Loucy (cell line): ENCODE results near the gene SNCA.

Experiments used
- H2AFZ ChIP-seq: fragments of 200-600 bp; sonication (generic); 2 replicates; pipeline ENCODE4 v1.6.0; 2016; ENCODE audit warnings: antibody characterized with exemption, mild to moderate bottlenecking, low read length, moderate library complexity
- H3F3A ChIP-seq: fragments of 200-600 bp; 2 replicates; pipeline ENCODE4 v1.6.0; 2016; ENCODE audit warnings: antibody characterized with exemption, low read depth, mild to moderate bottlenecking
- H3K27me3 ChIP-seq: fragments of 200-600 bp; sonication (generic); 2 replicates; pipeline ENCODE4 v1.6.1; 2014; ENCODE audit warnings: low read length, mild to moderate bottlenecking; ENCODE audit not compliant: insufficient read depth, poor library complexity, severe bottlenecking
- H3K36me3 ChIP-seq: fragments of 200-600 bp; sonication (generic); 2 replicates; pipeline ENCODE4 v1.6.1; 2016; ENCODE audit warnings: low read length; ENCODE audit not compliant: insufficient read depth
- H3K4me1 ChIP-seq: fragments of 200-600 bp; sonication (generic); 2 replicates; pipeline ENCODE4 v1.5.1; 2014; ENCODE audit warnings: low read length, mild to moderate bottlenecking; ENCODE audit not compliant: insufficient read depth, poor library complexity, severe bottlenecking
- H3K4me2 ChIP-seq: fragments of 200-600 bp; sonication (generic); 2 replicates; pipeline ENCODE4 v1.6.0; 2014; ENCODE audit warnings: antibody characterized with exemption, low read length, low read depth, mild to moderate bottlenecking; ENCODE audit not compliant: poor library complexity, severe bottlenecking
- H3K4me3 ChIP-seq: fragments of 200-600 bp; sonication (generic); 2 replicates; pipeline ENCODE4 v1.5.1; 2014; ENCODE audit warnings: low read length, mild to moderate bottlenecking, mixed read lengths; ENCODE audit not compliant: poor library complexity, severe bottlenecking
- H3K79me2 ChIP-seq: fragments of 200-600 bp; sonication (generic); 2 replicates; pipeline ENCODE4 v1.6.1; 2014; ENCODE audit warnings: low read length; ENCODE audit not compliant: insufficient read depth
- H3K9ac ChIP-seq: fragments of 200-600 bp; sonication (generic); 2 replicates; pipeline ENCODE4 v1.6.0; 2014; ENCODE audit warnings: mild to moderate bottlenecking, low read depth, low read length, moderate library complexity; ENCODE audit not compliant: poor library complexity, severe bottlenecking
- H3K9me2 ChIP-seq: fragments of 200-600 bp; sonication (generic); replicated peaks from 2 replicates; pipeline ENCODE4 v1.6.1; 2016; ENCODE audit warnings: low read depth, low read length, mixed read lengths
- H3K9me3 ChIP-seq: fragments of 200-600 bp; sonication (generic); 2 replicates; pipeline ENCODE4 v1.6.1; 2014; ENCODE audit warnings: mild to moderate bottlenecking, antibody characterized with exemption, low read length, low read depth; ENCODE audit not compliant: insufficient read depth
- H4K20me1 ChIP-seq: fragments of 200-600 bp; sonication (generic); 2 replicates; pipeline ENCODE4 v1.6.0; 2014; ENCODE audit warnings: antibody characterized with exemption, low read length, mild to moderate bottlenecking; ENCODE audit not compliant: insufficient read depth, poor library complexity, severe bottlenecking
- EZH2phosphoT487 ChIP-seq: fragments of 200-600 bp; IDR thresholded peaks from 2 replicates; pipeline ENCODE4 v1.6.1; 2018; ENCODE audit warnings: antibody characterized with exemption, mild to moderate bottlenecking, moderate library complexity, borderline replicate concordance
- TF ChIP-seq, protein P1 (sequence below): fragments of 200-600 bp; sonication (generic); conservative IDR thresholded peaks from 2 replicates; pipeline ENCODE4 v1.5.1; 2014; ENCODE audit warnings: mild to moderate bottlenecking, antibody characterized with exemption, low read length

SNCA gene

DNA sequence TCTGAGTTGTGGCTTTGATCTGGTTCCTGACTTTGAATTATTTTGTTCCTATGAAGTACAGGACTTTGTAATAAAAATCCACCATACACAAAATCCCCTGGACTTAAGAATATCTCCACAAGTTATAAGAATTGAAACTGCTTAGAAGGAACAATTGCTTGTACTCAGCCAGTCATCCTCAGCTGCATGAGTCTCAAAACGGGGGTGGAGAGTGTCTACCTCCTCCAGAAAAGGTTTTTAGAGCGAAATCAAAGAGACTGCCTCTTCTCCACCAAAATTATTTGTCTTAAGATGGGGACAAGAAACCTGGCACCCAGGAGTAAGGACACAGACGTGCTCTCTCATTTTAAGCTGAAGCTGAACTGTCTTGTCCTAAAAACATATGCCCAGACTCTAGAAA lies 74.7 kb downstream of the SNCA start:
- no peak overlapping the region for H2AFZ ChIP-seq
- H3F3A ChIP-seq, result no peaks in the 10 kb centered on the region
- no peaks in the 10 kb centered on the region for H3K36me3 ChIP-seq
- H3K9me2 ChIP-seq, result no peaks in the 10 kb centered on the region
- H3K4me1 ChIP-seq, result no peaks in the 10 kb centered on the region
- H3K9ac ChIP-seq, result no peak overlapping the region
- no peaks in the 10 kb centered on the region for H3K79me2 ChIP-seq
- H3K27me3 ChIP-seq, result no peaks in the 10 kb centered on the region
- no peak overlapping the region for H3K4me2 ChIP-seq
- no peaks in the 10 kb centered on the region for H3K9me3 ChIP-seq
- H4K20me1 ChIP-seq, result no peaks in the 10 kb centered on the region
- H3K4me3 ChIP-seq, result no peak overlapping the region
- TF ChIP-seq, protein P1, sequence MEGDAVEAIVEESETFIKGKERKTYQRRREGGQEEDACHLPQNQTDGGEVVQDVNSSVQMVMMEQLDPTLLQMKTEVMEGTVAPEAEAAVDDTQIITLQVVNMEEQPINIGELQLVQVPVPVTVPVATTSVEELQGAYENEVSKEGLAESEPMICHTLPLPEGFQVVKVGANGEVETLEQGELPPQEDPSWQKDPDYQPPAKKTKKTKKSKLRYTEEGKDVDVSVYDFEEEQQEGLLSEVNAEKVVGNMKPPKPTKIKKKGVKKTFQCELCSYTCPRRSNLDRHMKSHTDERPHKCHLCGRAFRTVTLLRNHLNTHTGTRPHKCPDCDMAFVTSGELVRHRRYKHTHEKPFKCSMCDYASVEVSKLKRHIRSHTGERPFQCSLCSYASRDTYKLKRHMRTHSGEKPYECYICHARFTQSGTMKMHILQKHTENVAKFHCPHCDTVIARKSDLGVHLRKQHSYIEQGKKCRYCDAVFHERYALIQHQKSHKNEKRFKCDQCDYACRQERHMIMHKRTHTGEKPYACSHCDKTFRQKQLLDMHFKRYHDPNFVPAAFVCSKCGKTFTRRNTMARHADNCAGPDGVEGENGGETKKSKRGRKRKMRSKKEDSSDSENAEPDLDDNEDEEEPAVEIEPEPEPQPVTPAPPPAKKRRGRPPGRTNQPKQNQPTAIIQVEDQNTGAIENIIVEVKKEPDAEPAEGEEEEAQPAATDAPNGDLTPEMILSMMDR, result no peak

DNA sequence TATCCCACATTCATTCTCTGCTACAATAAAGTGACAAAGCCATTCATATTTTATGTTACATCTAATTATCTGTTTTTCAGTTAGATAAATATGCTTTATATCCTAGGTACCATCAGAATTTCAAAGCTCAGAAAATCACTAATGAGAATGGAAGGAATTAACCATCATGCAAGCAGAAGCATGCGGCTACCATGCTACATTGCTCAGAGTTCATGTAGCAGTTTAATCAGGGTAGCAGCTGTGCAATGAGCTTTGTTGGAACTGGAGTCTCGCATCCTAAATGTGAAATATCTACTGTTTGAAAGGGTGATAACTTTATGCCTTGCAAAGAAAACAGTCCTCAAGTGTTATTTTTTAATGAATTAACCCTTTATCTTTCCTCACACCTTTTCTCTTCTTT lies 77.5 kb downstream of the SNCA start:
- H3K4me2 ChIP-seq, result no peak overlapping the region
- no peaks in the 10 kb centered on the region for H3K79me2 ChIP-seq
- no peaks in the 10 kb centered on the region for H3K9me3 ChIP-seq
- no peaks in the 10 kb centered on the region for H4K20me1 ChIP-seq
- H3K4me1 ChIP-seq, result no peaks in the 10 kb centered on the region
- H3K9ac ChIP-seq, result no peak overlapping the region
- TF ChIP-seq, protein P1, result no peak
- no peak for TF ChIP-seq EZH2phosphoT487
- H3K9me2 ChIP-seq, result no peaks in the 10 kb centered on the region
- no peaks in the 10 kb centered on the region for H3K27me3 ChIP-seq
- no peaks in the 10 kb centered on the region for H3K36me3 ChIP-seq
- no peaks in the 10 kb centered on the region for H3F3A ChIP-seq
- H3K4me3 ChIP-seq, result no peak overlapping the region
- no peak overlapping the region for H2AFZ ChIP-seq

DNA sequence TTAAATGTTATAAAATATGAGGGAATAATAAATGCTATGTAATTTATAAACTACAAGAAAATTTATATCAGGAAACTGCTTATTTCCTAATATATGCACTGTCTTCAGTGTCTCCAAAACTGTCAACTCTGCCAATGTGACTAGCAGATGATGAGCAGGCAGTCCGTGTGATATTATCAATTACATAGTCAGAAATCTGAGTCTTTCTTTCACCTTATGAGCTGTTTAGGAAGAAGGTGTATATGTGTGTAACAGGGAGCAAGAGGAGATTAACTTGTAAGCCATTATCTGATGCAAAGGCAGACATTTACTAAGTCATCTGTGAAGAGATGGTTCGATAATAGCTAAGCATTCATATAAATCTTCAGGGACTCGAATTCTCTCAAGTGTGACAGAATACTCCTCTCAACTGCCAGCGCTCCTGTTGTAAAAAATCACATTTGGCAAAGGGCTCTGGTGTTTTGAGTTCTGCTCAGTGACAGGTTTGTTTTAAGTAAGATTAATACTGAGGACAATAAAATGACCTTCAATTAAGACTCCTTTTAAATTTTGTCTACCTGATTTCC lies 79.7 kb downstream of the SNCA start:
- Histone ChIP-seq H3K4me1 (no peaks in the 10 kb centered on the region), H3K9me3 (no peaks in the 10 kb centered on the region), H2AFZ (no peak overlapping the region), H3K9me2 (no peaks in the 10 kb centered on the region), H3F3A (no peaks in the 10 kb centered on the region), H3K4me2 (no peak overlapping the region), H3K27me3 (no peaks in the 10 kb centered on the region), H3K36me3 (no peaks in the 10 kb centered on the region), H3K9ac (no peak overlapping the region), H3K79me2 (no peaks in the 10 kb centered on the region), H4K20me1 (no peaks in the 10 kb centered on the region), H3K4me3 (no peak overlapping the region)
- TF ChIP-seq, protein P1, result no peak
- TF ChIP-seq EZH2phosphoT487, result no peak
